Raji (cell line): ENCODE results near the gene NR4A2.

Experiments used
- POLR2A ChIP-seq: IDR thresholded peaks from 2 replicates; pipeline ENCODE4 v1.6.1; 2011; ENCODE audit warnings: low read depth, low read length, control low read depth; ENCODE audit not compliant: insufficient read depth

The NR4A2 gene

GRCh38 chr2:156311976-156312375 is 20.5 kb downstream of the NR4A2 start:
- no peak for TF ChIP-seq POLR2A

- TF ChIP-seq POLR2A, result no peak
Observed at GRCh38 chr2:156310773-156311172, 21.7 kb downstream of the NR4A2 start.

- no peak for TF ChIP-seq POLR2A
Observed at GRCh38 chr2:156309917-156310316, 22.6 kb downstream of the NR4A2 start.

- TF ChIP-seq POLR2A, result no peak
Observed at GRCh38 chr2:156309167-156309566, 23.4 kb downstream of the NR4A2 start.

- no peak for TF ChIP-seq POLR2A
Observed at GRCh38 chr2:156306821-156307220, 25.7 kb downstream of the NR4A2 start.

- TF ChIP-seq POLR2A, result no peak
Observed at GRCh38 chr2:156305121-156305520, 27.4 kb downstream of the NR4A2 start.

- no peak for TF ChIP-seq POLR2A
Observed at GRCh38 chr2:156300337-156300736, 32.2 kb downstream of the NR4A2 start.

GRCh38 chr2:156294945-156295580 is 37.5 kb downstream of the NR4A2 start:
- TF ChIP-seq POLR2A, result no peak

GRCh38 chr2:156279446-156280150 is 52.9 kb downstream of the NR4A2 start:
- TF ChIP-seq POLR2A, result no peak
